Measurements from ENCODE around the gene STRIP1. TPM values are rescaled to one million over a fixed set of nuclear protein-coding genes. Genes with fewer than 3 reads are reported as not detected.
A peak's percentile ranks its signal among the peaks of the same experiment; 100 is the strongest.

The STRIP1 gene
- total and polyA plus RNA-seq, 10 of the 15 experiments (the other 5 are each of a cell fraction or from before 2014, with no cell fraction given) = 6.3 to 26.6 (median 18.0) TPM

GRCh38 chr1:110067893-110068645 lies 33.6 kb downstream of the STRIP1 start:
- no peak overlapping the region for H2AFZ ChIP-seq (ENCODE audit: control insufficient read depth, low read depth, low read length)
- no peak for DNase-seq (ENCODE audit: low read depth, low spot score)
- POLR2A ChIA-PET = no interaction called here

More at GRCh38 chr1:110067893-110068645, 33.6 kb downstream of the STRIP1 start:
- ChIA-PET SMC1A (ENCODE audit: uncharacterized antibody, unreplicated experiment) (no interaction called here), CTCF (no interaction called here), RAD21 (ENCODE audit: unreplicated experiment) (no interaction called here)
- no peak overlapping the region for H3K4me3 ChIP-seq
- ATAC-seq (peak; percentile 21; the same call in 1 of the 3 replicates), FAIRE-seq (no peak)
- no peak overlapping the region for H3K9ac ChIP-seq (ENCODE audit: control insufficient read depth, insufficient read depth, low read length)
- no peaks in the 10 kb centered on the region for H3K4me1 ChIP-seq (ENCODE audit: control insufficient read depth, insufficient read depth, low read length)
- WGBS (ENCODE audit: insufficient coverage, insufficient replicate concordance, low lambda C conversion rate, missing lambda C conversion rate) = 45% methylated on average over 66 of the region's 68 CpGs
- no TSS peak for BruUV-seq (replicated peaks)
- intact Hi-C loops (cut with micrococcal nuclease; ENCODE audit: unreplicated experiment) = no loop called here
- in situ Hi-C loops (cut with MboI) = no loop called here
- peaks cover 28 to 36% of the 10 kb centered on the region in 2 experiments for H3K27me3 ChIP-seq (replicated peaks in 1 of 2; ENCODE audit: control insufficient read depth in 2 of 2, insufficient read depth in 2 of 2, low read length in 1 of 2)
- H3K79me2 ChIP-seq (ENCODE audit: control insufficient read depth, insufficient read depth, low read length) = no peaks in the 10 kb centered on the region
- peak overlapping the region; percentile 59; the same call in 1 of the 2 replicates for H3K4me2 ChIP-seq (ENCODE audit: control insufficient read depth, insufficient read depth)
- no peaks in the 10 kb centered on the region for H3K9me3 ChIP-seq (replicated peaks; ENCODE audit: control insufficient read depth, insufficient read depth, low read length)
- no peaks in the 10 kb centered on the region for H3K36me3 ChIP-seq (ENCODE audit: control insufficient read depth in 2 of 2, insufficient read depth in 2 of 2, low read length in 1 of 2)
- H4K20me1 ChIP-seq (ENCODE audit: control insufficient read depth, insufficient read depth) = peaks cover 7% of the 10 kb centered on the region
- no peak for TF ChIP-seq EP300 (IDR thresholded peaks at IDR 0.05; ENCODE audit: borderline replicate concordance in 1 of 2, control insufficient read depth in 1 of 2, low read depth in 2 of 2, low read length in 2 of 2)
- TF ChIP-seq IRF3 (IDR thresholded peaks at IDR 0.05) = no peak
- TF ChIP-seq PML (IDR thresholded peaks at IDR 0.05; ENCODE audit: low read length) = no peak
- TF ChIP-seq NRF1 (conservative IDR thresholded peaks at IDR 0.05; ENCODE audit: low read depth, low read length) = no peak
- TF ChIP-seq JUNB (IDR thresholded peaks at IDR 0.05) = no peak
- no peak for TF ChIP-seq TCF7 (IDR thresholded peaks at IDR 0.05; ENCODE audit: borderline replicate concordance)
- no peak for TF ChIP-seq ELK1 (IDR thresholded peaks at IDR 0.05; ENCODE audit: low read depth, low read length)
- no peak for TF ChIP-seq SPI1 (IDR thresholded peaks at IDR 0.05; ENCODE audit: borderline replicate concordance, insufficient read depth, low read depth, low read length)
- no peak for TF ChIP-seq EED (IDR thresholded peaks at IDR 0.05; ENCODE audit: low read depth)
- peak; percentile 65 for TF ChIP-seq HDAC6 (IDR thresholded peaks at IDR 0.05; ENCODE audit: unreplicated experiment)
- no peak for TF ChIP-seq ZSCAN29 (IDR thresholded peaks at IDR 0.05)
- TF ChIP-seq SUZ12 (IDR thresholded peaks at IDR 0.05; ENCODE audit: unreplicated experiment) = peak; percentile 87
- TF ChIP-seq TCF12 (IDR thresholded peaks at IDR 0.05; ENCODE audit: low read depth, low read length) = no peak
- no peak for TF ChIP-seq CHD2 (IDR thresholded peaks at IDR 0.05; ENCODE audit: borderline replicate concordance, low read depth, low read length)
- no peak for TF ChIP-seq ESRRA (IDR thresholded peaks at IDR 0.05; ENCODE audit: low read length)
- TF ChIP-seq NKRF (conservative IDR thresholded peaks at IDR 0.05) = no peak
- no peak for TF ChIP-seq DPF2 (IDR thresholded peaks at IDR 0.05)
- H3K27ac ChIP-seq (ENCODE audit: control insufficient read depth, insufficient read depth) = no peak overlapping the region
